Endodermal cell (in vitro differentiated cells): ENCODE results near the gene FADD. TPM values are rescaled to one million over a fixed set of nuclear protein-coding genes. Genes with fewer than 3 reads are reported as not detected.

Source experiments
- DNase-seq: peaks from one replicate; pipeline ENCODE4 v3.0.0-alpha.2; 2017
- H3K27ac ChIP-seq: 2 replicates; pipeline ENCODE4 v1.5.1; 2013; ENCODE audit warnings: mild to moderate bottlenecking, low read depth, low read length, moderate library complexity
- H3K27me3 ChIP-seq: 2 replicates; pipeline ENCODE4 v1.6.1; 2013; ENCODE audit warnings: mild to moderate bottlenecking, low read length, moderate library complexity; ENCODE audit not compliant: insufficient read depth, control insufficient read depth, poor library complexity, severe bottlenecking
- H3K36me3 ChIP-seq: 2 replicates; pipeline ENCODE4 v1.7.0; 2013; ENCODE audit warnings: mild to moderate bottlenecking, low read length, moderate library complexity; ENCODE audit not compliant: control insufficient read depth, insufficient read depth
- H3K4me1 ChIP-seq: one replicate; pipeline ENCODE4 v1.7.0; 2013; ENCODE audit warnings: low read length; ENCODE audit not compliant: control insufficient read depth, insufficient read depth
- H3K4me3 ChIP-seq: 2 replicates; pipeline ENCODE4 v1.5.1; 2013; ENCODE audit warnings: mild to moderate bottlenecking, low read length, moderate library complexity
- H3K9ac ChIP-seq: 2 replicates; pipeline ENCODE4 v1.6.1; 2013; ENCODE audit warnings: mild to moderate bottlenecking, low read length, moderate library complexity; ENCODE audit not compliant: poor library complexity, severe bottlenecking; ENCODE audit errors: extremely low read depth
- H3K9me3 ChIP-seq: 2 replicates; pipeline ENCODE4 v1.6.1; 2013; ENCODE audit warnings: mild to moderate bottlenecking, low read length, moderate library complexity; ENCODE audit not compliant: control insufficient read depth
- H3K27ac Mint-ChIP-seq: 2 replicates; pipeline ENCODE4 v1.8.0; 2020; ENCODE audit warnings: mixed read lengths
- H3K27me3 Mint-ChIP-seq: 2 replicates; pipeline ENCODE4 v1.8.0; 2021; ENCODE audit warnings: mild to moderate bottlenecking, mixed read lengths; ENCODE audit not compliant: insufficient read depth
- H3K36me3 Mint-ChIP-seq: 2 replicates; pipeline ENCODE4 v1.8.0; 2020; ENCODE audit warnings: low read depth, mixed read lengths
- H3K4me1 Mint-ChIP-seq: 2 replicates; pipeline ENCODE4 v1.8.0; 2020; ENCODE audit warnings: mixed read lengths
- H3K4me3 Mint-ChIP-seq: 2 replicates; pipeline ENCODE4 v1.8.0; 2020; ENCODE audit warnings: mild to moderate bottlenecking, moderate library complexity, mixed read lengths
- H3K9me3 Mint-ChIP-seq: 2 replicates; pipeline ENCODE4 v1.8.0; 2020; ENCODE audit warnings: mild to moderate bottlenecking, mixed read lengths
- WGBS, 2 experiments: methylation state at CpG; one replicate each; pipeline versions ENCODE4 v1.1.5 to v1.1.7; 2013; ENCODE audit warnings: missing lambda C conversion rate in 2 of 2, mixed read lengths in 1 of 2; ENCODE audit not compliant: insufficient coverage in 1 of 2, insufficient read length in 1 of 2; 5-methylcytosine and 5-hydroxymethylcytosine counted together
- total RNA-seq, 2 donors: library from RNA; stranded (reverse); fragmentation: NEBNext Ultra II Directional in 1 of 2; extraction: Animal tissue kit (Norgen Biotek cat#: 25700) in 1 of 2; gene quantifications; 2 replicates in 1 of 2; 3 replicates in 1 of 2; pipeline ENCODE4 v1.2.1, GENCODE V29; 2021
- TF ChIP-seq, protein P1 (sequence below): fragments of 200-600 bp; sonication (generic); conservative IDR thresholded peaks from 2 replicates; pipeline ENCODE4 v1.5.0; 2021; ENCODE audit warnings: antibody characterized with exemption, mild to moderate bottlenecking

Gene FADD
- total RNA-seq, 2 donors from 2014 or later: 50.6 to 53.1 TPM

DNA sequence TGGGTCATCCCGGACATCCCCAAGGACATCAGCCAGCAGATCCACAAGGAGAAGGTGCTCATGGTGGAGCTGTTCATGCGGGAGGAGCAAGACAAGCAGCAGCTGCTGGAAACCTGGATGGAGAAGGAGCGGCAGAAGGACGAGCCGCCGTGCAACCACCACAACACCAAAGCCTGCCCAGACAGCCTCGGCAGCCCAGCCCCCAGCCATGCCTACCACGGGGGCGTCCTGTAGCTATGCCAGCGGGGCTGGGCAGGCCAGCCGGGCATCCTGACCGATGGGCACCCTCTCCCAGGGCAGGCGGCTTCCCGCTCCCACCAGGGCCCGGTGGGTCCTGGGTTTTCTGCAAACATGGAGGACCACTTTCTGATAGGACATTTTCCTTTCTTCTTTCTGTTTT lies 15.3 kb upstream of the FADD start:
- Histone ChIP-seq H3K27me3 (no peaks in the 10 kb centered on the region), H3K9ac (no peak overlapping the region), H3K9me3 (no peaks in the 10 kb centered on the region), H3K27ac (no peak overlapping the region), H3K36me3 (no peaks in the 10 kb centered on the region), H3K4me3 (no peak overlapping the region), H3K4me1 (peaks cover 3% of the 10 kb centered on the region)
- Mint-ChIP-seq H3K27ac (no peak overlapping the region), H3K4me1 (peaks cover 5% of the 10 kb centered on the region), H3K27me3 (no peaks in the 10 kb centered on the region), H3K4me3 (no peak overlapping the region), H3K36me3 (no peaks in the 10 kb centered on the region), H3K9me3 (no peaks in the 10 kb centered on the region)
- TF ChIP-seq, protein P1, sequence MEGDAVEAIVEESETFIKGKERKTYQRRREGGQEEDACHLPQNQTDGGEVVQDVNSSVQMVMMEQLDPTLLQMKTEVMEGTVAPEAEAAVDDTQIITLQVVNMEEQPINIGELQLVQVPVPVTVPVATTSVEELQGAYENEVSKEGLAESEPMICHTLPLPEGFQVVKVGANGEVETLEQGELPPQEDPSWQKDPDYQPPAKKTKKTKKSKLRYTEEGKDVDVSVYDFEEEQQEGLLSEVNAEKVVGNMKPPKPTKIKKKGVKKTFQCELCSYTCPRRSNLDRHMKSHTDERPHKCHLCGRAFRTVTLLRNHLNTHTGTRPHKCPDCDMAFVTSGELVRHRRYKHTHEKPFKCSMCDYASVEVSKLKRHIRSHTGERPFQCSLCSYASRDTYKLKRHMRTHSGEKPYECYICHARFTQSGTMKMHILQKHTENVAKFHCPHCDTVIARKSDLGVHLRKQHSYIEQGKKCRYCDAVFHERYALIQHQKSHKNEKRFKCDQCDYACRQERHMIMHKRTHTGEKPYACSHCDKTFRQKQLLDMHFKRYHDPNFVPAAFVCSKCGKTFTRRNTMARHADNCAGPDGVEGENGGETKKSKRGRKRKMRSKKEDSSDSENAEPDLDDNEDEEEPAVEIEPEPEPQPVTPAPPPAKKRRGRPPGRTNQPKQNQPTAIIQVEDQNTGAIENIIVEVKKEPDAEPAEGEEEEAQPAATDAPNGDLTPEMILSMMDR: no peak
- no peak for DNase-seq
- WGBS, 2 experiments: 79 to 89% methylated on average over 2 to 15 of the region's 15 CpGs

DNA sequence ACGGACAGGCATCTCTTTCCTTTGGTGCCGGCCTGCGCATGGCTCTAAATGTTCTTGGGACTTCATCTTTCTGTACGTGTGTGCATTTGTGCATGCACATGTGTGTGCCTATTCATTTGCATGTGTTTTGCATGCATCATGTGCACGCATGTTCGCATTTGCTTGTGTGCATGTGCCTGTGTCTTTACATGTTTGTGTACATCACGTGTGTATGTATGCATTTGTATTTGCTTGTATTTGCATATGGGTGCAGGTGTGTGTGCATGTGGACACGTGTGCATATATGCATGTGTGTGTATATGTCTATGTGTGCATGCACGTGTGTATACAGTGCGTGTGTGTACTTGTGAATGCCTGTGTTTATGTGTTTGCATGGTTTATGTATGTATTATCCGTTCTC lies 13.5 kb upstream of the FADD start:
- H3K4me1 Mint-ChIP-seq: peaks cover 2% of the 10 kb centered on the region
- WGBS, 2 experiments: 93 to 94% methylated on average over 9 to 11 of the region's 11 CpGs
- no peaks in the 10 kb centered on the region for H3K9me3 ChIP-seq
- DNase-seq: no peak
- TF ChIP-seq, protein P1: no peak
- H3K27ac ChIP-seq: no peak overlapping the region
- H3K27me3 Mint-ChIP-seq: no peaks in the 10 kb centered on the region
- no peaks in the 10 kb centered on the region for H3K9me3 Mint-ChIP-seq
- H3K36me3 ChIP-seq: no peaks in the 10 kb centered on the region
- no peaks in the 10 kb centered on the region for H3K36me3 Mint-ChIP-seq
- no peak overlapping the region for H3K4me3 ChIP-seq
- no peak overlapping the region for H3K4me3 Mint-ChIP-seq
- no peak overlapping the region for H3K9ac ChIP-seq
- H3K27ac Mint-ChIP-seq: no peak overlapping the region
- H3K27me3 ChIP-seq: no peaks in the 10 kb centered on the region
- no peaks in the 10 kb centered on the region for H3K4me1 ChIP-seq

DNA sequence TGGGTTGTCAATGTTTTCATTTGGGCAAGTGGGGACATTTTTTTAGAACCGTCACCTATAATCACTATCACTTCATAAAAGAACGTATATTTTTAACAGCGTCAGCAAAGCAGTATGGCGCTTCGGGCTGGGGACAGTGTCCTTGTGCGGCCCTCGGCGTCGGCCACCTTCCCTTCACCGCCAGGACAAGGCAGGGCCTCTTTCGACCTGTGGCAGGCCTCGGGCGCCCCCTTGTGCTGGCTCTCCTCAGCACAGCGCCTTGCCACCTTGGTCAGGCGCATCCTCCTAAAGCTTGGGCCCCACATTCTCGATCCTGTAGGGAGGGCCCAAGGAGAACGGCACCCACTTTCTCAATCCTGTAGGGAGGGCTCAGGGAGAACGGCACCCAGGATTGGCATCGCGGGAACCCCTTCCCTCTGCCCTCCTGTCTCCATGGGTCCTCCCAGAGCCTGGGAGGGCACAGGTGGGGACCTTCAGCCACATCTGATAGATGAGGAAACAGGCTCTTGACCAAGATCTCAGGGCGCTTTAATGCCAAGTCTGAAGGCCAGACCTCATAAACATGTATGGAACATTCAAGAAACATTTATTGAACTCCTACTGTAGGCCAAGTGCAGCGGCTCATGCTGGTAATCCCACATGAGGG lies 11.5 kb upstream of the FADD start:
- Histone ChIP-seq H3K4me1 (no peaks in the 10 kb centered on the region), H3K27ac (no peak overlapping the region), H3K36me3 (no peaks in the 10 kb centered on the region), H3K9me3 (no peaks in the 10 kb centered on the region), H3K4me3 (no peak overlapping the region), H3K27me3 (no peaks in the 10 kb centered on the region), H3K9ac (no peak overlapping the region)
- peak; percentile 96 for DNase-seq
- Mint-ChIP-seq H3K36me3 (no peaks in the 10 kb centered on the region), H3K9me3 (no peaks in the 10 kb centered on the region), H3K27ac (no peak overlapping the region), H3K4me1 (peaks cover 2% of the 10 kb centered on the region), H3K27me3 (no peaks in the 10 kb centered on the region), H3K4me3 (no peak overlapping the region)
- TF ChIP-seq, protein P1: peak; percentile 99
- 18 to 22% methylated on average over 13 to 22 of the region's 22 CpGs for WGBS, 2 experiments
